GF-D8 (cell line): Measurements from ENCODE around the gene TENT5C.

Experiments
- DNase-seq: peaks from one replicate; lab custom pipeline; 2025; lab: John Stamatoyannopoulos, UW

TENT5C gene

GRCh38 chr1:117613969-117614729 lies 8.3 kb downstream of the TENT5C start:
- no peak for DNase-seq

GRCh38 chr1:117615474-117615873 lies 9.6 kb downstream of the TENT5C start:
- DNase-seq = peak; percentile 88

GRCh38 chr1:117616356-117616755 lies 10.5 kb downstream of the TENT5C start:
- DNase-seq = no peak

GRCh38 chr1:117616967-117617366 lies 11.1 kb downstream of the TENT5C start:
- DNase-seq = no peak

- DNase-seq = no peak
These were observed 12.7 kb downstream of the TENT5C start for GRCh38 chr1:117618450-117619122.

- no peak for DNase-seq
These were observed 14.6 kb downstream of the TENT5C start for GRCh38 chr1:117620440-117620839.

- DNase-seq = no peak
These were observed 15.5 kb downstream of the TENT5C start for GRCh38 chr1:117621316-117621715.

- DNase-seq = no peak
These were observed 16.9 kb downstream of the TENT5C start for GRCh38 chr1:117622726-117623125.

GRCh38 chr1:117623141-117623540 lies 17.3 kb downstream of the TENT5C start:
- DNase-seq = no peak

- DNase-seq = no peak
These were observed 17.9 kb downstream of the TENT5C start for GRCh38 chr1:117623698-117624097.

GRCh38 chr1:117627546-117628130 lies 21.8 kb downstream of the TENT5C start:
- no peak for DNase-seq

GRCh38 chr1:117628343-117628742 lies 22.5 kb downstream of the TENT5C start:
- DNase-seq = no peak

GRCh38 chr1:117629625-117630422 lies 24.0 kb downstream of the TENT5C start:
- DNase-seq = no peak

GRCh38 chr1:117630423-117630998 lies 24.7 kb downstream of the TENT5C start:
- no peak for DNase-seq

GRCh38 chr1:117631359-117632160 lies 25.7 kb downstream of the TENT5C start:
- DNase-seq = no peak

- no peak for DNase-seq
These were observed 26.6 kb downstream of the TENT5C start for GRCh38 chr1:117632269-117633067.

GRCh38 chr1:117633068-117633345 lies 27.2 kb downstream of the TENT5C start:
- DNase-seq = no peak

- no peak for DNase-seq
These were observed 27.6 kb downstream of the TENT5C start for GRCh38 chr1:117633423-117633822.

- DNase-seq = no peak
These were observed 28.1 kb downstream of the TENT5C start for GRCh38 chr1:117633936-117634335.

- DNase-seq = no peak
These were observed 28.8 kb downstream of the TENT5C start for GRCh38 chr1:117634631-117635030.

GRCh38 chr1:117635805-117636204 lies 30.0 kb downstream of the TENT5C start:
- DNase-seq = no peak
